ENCODE data around the gene SSBP4. TPM values are rescaled to one million over a fixed set of nuclear protein-coding genes. Genes with fewer than 3 reads are reported as not detected.

SSBP4 gene
- total RNA-seq, result 46.1 and 56.0 TPM in 2 replicates

GRCh38 chr19:18419195-18419698, at the start of gene SSBP4:
SSBP4 (plus strand) TSS chr19:18419398; CDS start chr19:18419649, 251 bp downstream.

GRCh38 chr19:18385675-18386542, 33.3 kb upstream of the SSBP4 start, which contains the start of gene GDF15:
GDF15 (plus strand) TSS chr19:18386158; CDS start chr19:18386190, 32 bp downstream.

GRCh38 chr19:18397242-18398202, 21.7 kb upstream of the SSBP4 start, which contains the start of gene LRRC25:
LRRC25 (minus strand) TSS chr19:18397622; CDS start chr19:18396963, 659 bp downstream.

GRCh38 chr19:18437491-18438330, 18.5 kb downstream of the SSBP4 start, which contains the start of gene ISYNA1:
ISYNA1 (minus strand) TSS chr19:18438133; CDS start chr19:18437979, 154 bp downstream.

Other genes starting within 250 kb of the SSBP4 start
- 4.4 and 5.7 TPM in 2 replicates for gene IFI30, start 245.6 kb upstream of the SSBP4 start, total RNA-seq
- gene MPV17L2, start 226.2 kb upstream of the SSBP4 start, total RNA-seq, result 7.8 and 9.3 TPM in 2 replicates
- gene RAB3A, start 215.4 kb upstream of the SSBP4 start, total RNA-seq, result 0.16 and 0.94 TPM in 2 replicates
- gene PDE4C, start 193.0 kb upstream of the SSBP4 start, total RNA-seq, result 0.16 and 0.25 TPM in 2 replicates
- gene IQCN, start 144.9 kb upstream of the SSBP4 start, total RNA-seq, result 0.16 and 0.31 TPM in 2 replicates
- gene JUND, start 137.8 kb upstream of the SSBP4 start, total RNA-seq, result 101 TPM in 2 replicates
- 109 and 140 TPM in 2 replicates for gene LSM4, start 96.3 kb upstream of the SSBP4 start, total RNA-seq
- gene PGPEP1, start 78.8 kb upstream of the SSBP4 start, total RNA-seq, result 18.6 and 21.6 TPM in 2 replicates
- gene GDF15, start 33.2 kb upstream of the SSBP4 start, total RNA-seq, result 54.4 and 214 TPM in 2 replicates
- gene LRRC25, start 21.8 kb upstream of the SSBP4 start, total RNA-seq, result not detected in 2 replicates
- 28.7 and 74.6 TPM in 2 replicates for gene ISYNA1, start 18.7 kb downstream of the SSBP4 start, total RNA-seq
- gene ELL, start 102.7 kb downstream of the SSBP4 start, total RNA-seq, result 13.4 and 16.6 TPM in 2 replicates
- gene FKBP8, start 124.2 kb downstream of the SSBP4 start, total RNA-seq, result 142 and 161 TPM in 2 replicates
- gene KXD1, start 138.5 kb downstream of the SSBP4 start, total RNA-seq, result 50.8 and 53.6 TPM in 2 replicates
- gene UBA52, start 152.5 kb downstream of the SSBP4 start, total RNA-seq, result 765 and 812 TPM in 2 replicates
- gene REX1BD, start 169.4 kb downstream of the SSBP4 start, total RNA-seq, result 65.0 and 66.7 TPM in 2 replicates
- gene CRLF1, start 187.4 kb downstream of the SSBP4 start, total RNA-seq, result under 0.01 and 0.31 TPM in 2 replicates
- gene TMEM59L, start 193.5 kb downstream of the SSBP4 start, total RNA-seq, result 0.38 TPM in 1 of 2 replicates, not detected in the other
- 1.5 and 9.9 TPM in 2 replicates for gene KLHL26, start 217.6 kb downstream of the SSBP4 start, total RNA-seq